ENCODE results near the gene KLRG1. TPM values are rescaled to one million over a fixed set of nuclear protein-coding genes. Genes with fewer than 3 reads are reported as not detected.

The KLRG1 gene
- total RNA-seq, 3 donors from 2014 or later = 2.0 to 3.9 (median 3.8) TPM

GRCh38 chr12:8951744-8952143 lies 37.6 kb upstream of the KLRG1 start:
- Histone ChIP-seq H3K4me3 (no peak overlapping the region), H3K9me3 (no peaks in the 10 kb centered on the region), H3K4me1 (peaks cover 0 to 4% of the 10 kb centered on the region in 2 donors), H3K27ac (no peak overlapping the region), H3K36me3 (no peaks in the 10 kb centered on the region), H3K27me3 (no peaks in the 10 kb centered on the region)
- intact Hi-C loops (cut with DNase I; ENCODE audit: low total_unique reads) = no loop called here
- no peak for DNase-seq (ENCODE audit: low spot score in 2 of 2)
- no peak for TF ChIP-seq POLR2AphosphoS5 (IDR thresholded peaks at IDR 0.05)
- no peak for TF ChIP-seq CTCF (IDR thresholded peaks at IDR 0.05)
- TF ChIP-seq POLR2A (IDR thresholded peaks at IDR 0.05) = no peak

- Histone ChIP-seq H3K27me3 (no peaks in the 10 kb centered on the region), H3K4me1 (no peaks in the 10 kb centered on the region), H3K4me3 (no peak overlapping the region), H3K36me3 (no peaks in the 10 kb centered on the region), H3K9me3 (no peaks in the 10 kb centered on the region), H3K27ac (no peak overlapping the region)
- intact Hi-C loops (cut with DNase I; ENCODE audit: low total_unique reads) = no loop called here
- no peak for DNase-seq (ENCODE audit: low spot score in 2 of 2)
- TF ChIP-seq POLR2A (IDR thresholded peaks at IDR 0.05) (no peak), CTCF (IDR thresholded peaks at IDR 0.05) (no peak), POLR2AphosphoS5 (IDR thresholded peaks at IDR 0.05) (no peak)
Observed at GRCh38 chr12:8953773-8954402, 35.5 kb upstream of the KLRG1 start.

GRCh38 chr12:8956073-8956472 lies 33.3 kb upstream of the KLRG1 start:
- DNase-seq (ENCODE audit: low spot score in 2 of 2) = no peak
- no peak overlapping the region for H3K27ac ChIP-seq
- H3K4me1 ChIP-seq = no peaks in the 10 kb centered on the region
- H3K4me3 ChIP-seq = no peak overlapping the region
- intact Hi-C loops (cut with DNase I; ENCODE audit: low total_unique reads) = no loop called here
- no peaks in the 10 kb centered on the region for H3K27me3 ChIP-seq
- no peaks in the 10 kb centered on the region for H3K36me3 ChIP-seq
- no peak for TF ChIP-seq POLR2AphosphoS5 (IDR thresholded peaks at IDR 0.05)
- TF ChIP-seq POLR2A (IDR thresholded peaks at IDR 0.05) = no peak
- TF ChIP-seq CTCF (IDR thresholded peaks at IDR 0.05) = no peak
- H3K9me3 ChIP-seq = no peaks in the 10 kb centered on the region

- TF ChIP-seq CTCF (IDR thresholded peaks at IDR 0.05) (no peak), POLR2A (IDR thresholded peaks at IDR 0.05) (no peak), POLR2AphosphoS5 (IDR thresholded peaks at IDR 0.05) (no peak)
- Histone ChIP-seq H3K4me3 (no peak overlapping the region), H3K36me3 (no peaks in the 10 kb centered on the region), H3K9me3 (no peaks in the 10 kb centered on the region), H3K27ac (no peak overlapping the region), H3K4me1 (no peaks in the 10 kb centered on the region), H3K27me3 (no peaks in the 10 kb centered on the region)
- DNase-seq (ENCODE audit: low spot score in 2 of 2) = no peak
- intact Hi-C loops (cut with DNase I; ENCODE audit: low total_unique reads) = no loop called here
Observed at GRCh38 chr12:8956772-8957171, 32.6 kb upstream of the KLRG1 start.

- intact Hi-C loops (cut with DNase I; ENCODE audit: low total_unique reads) = no loop called here
Observed at GRCh38 chr12:8957561-8957960, 31.8 kb upstream of the KLRG1 start.

More at GRCh38 chr12:8957561-8957960, 31.8 kb upstream of the KLRG1 start:
- Histone ChIP-seq H3K27ac (no peak overlapping the region), H3K4me3 (no peak overlapping the region), H3K27me3 (no peaks in the 10 kb centered on the region), H3K36me3 (no peaks in the 10 kb centered on the region), H3K4me1 (no peaks in the 10 kb centered on the region), H3K9me3 (no peaks in the 10 kb centered on the region)
- no peak for TF ChIP-seq POLR2AphosphoS5 (IDR thresholded peaks at IDR 0.05)
- TF ChIP-seq POLR2A (IDR thresholded peaks at IDR 0.05) = no peak
- no peak for TF ChIP-seq CTCF (IDR thresholded peaks at IDR 0.05)
- no peak for DNase-seq (ENCODE audit: low spot score in 2 of 2)
